ENCODE results near the gene KRT84. TPM values are rescaled to one million over a fixed set of nuclear protein-coding genes. Genes with fewer than 3 reads are reported as not detected.
"Not testable (repeated sequence)": the region's sequence is repeated elsewhere in the genome, so short reads cannot be mapped to it uniquely, and the experiment has no call there.

The KRT84 gene
- total RNA-seq, 4 donors from 2014 or later, result not detected

DNA sequence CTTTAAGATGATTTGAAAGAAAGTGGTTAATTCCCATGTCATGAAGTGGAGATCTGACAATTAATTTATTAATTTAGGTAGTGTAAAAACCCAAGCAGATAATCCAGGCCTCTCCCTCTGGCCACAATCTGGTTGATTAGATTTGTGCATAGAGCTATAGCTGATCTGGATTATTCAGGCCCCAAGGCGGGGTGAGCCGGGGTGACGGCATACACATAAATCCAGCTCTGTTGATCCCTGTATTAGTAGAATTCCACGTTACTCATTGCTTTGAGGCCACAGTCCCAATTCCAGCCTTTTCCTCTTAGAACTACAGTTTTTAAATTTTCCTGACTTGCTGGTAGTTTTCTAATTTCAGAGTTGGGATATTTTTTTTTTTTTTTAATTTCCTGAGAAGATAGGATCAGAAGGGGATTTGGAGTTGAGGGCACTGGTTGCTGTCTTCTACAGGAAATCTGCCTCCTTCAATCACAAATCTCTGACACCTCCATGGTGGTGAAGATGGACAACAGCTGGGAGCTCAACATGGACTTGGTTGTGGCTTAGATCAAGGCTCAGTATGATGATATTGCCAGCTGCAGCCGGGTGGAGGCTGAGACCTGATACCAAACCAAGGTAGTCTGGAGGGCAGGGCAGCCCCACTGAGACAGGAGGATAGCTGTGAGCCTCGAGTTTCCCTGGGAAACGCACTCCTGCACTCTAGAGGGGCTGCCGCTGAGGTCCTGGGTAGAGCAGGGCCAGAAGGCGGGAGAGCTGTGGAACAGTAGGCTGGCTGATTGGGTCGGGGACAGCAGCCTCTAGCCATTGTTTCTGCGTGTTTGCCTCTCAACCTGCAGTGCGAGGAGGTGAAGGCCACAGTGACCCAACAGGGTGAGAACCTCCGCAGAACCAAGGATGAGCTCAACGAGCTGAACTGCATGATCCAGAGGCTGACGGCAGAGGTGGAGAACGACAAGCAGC lies 37.6 kb downstream of the KRT84 start:
- no peak for TF ChIP-seq POLR2AphosphoS5 (IDR thresholded peaks at IDR 0.05)
- TF ChIP-seq, protein P1, sequence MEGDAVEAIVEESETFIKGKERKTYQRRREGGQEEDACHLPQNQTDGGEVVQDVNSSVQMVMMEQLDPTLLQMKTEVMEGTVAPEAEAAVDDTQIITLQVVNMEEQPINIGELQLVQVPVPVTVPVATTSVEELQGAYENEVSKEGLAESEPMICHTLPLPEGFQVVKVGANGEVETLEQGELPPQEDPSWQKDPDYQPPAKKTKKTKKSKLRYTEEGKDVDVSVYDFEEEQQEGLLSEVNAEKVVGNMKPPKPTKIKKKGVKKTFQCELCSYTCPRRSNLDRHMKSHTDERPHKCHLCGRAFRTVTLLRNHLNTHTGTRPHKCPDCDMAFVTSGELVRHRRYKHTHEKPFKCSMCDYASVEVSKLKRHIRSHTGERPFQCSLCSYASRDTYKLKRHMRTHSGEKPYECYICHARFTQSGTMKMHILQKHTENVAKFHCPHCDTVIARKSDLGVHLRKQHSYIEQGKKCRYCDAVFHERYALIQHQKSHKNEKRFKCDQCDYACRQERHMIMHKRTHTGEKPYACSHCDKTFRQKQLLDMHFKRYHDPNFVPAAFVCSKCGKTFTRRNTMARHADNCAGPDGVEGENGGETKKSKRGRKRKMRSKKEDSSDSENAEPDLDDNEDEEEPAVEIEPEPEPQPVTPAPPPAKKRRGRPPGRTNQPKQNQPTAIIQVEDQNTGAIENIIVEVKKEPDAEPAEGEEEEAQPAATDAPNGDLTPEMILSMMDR (IDR thresholded peaks at IDR 0.05), result no peak
- TF ChIP-seq POLR2A (IDR thresholded peaks at IDR 0.05; ENCODE audit: low read depth), result no peak
- no peak for TF ChIP-seq EP300 (IDR thresholded peaks at IDR 0.05)
- Histone ChIP-seq H3K4me3 (no peak overlapping the region), H3K9me3 (peaks cover 0 to 14% (median 12%) of the 10 kb centered on the region in 4 donors), H3K27me3 (peaks cover 0 to 10% (median 0%) of the 10 kb centered on the region in 4 donors), H3K4me1 (peaks cover 0 to 10% (median 0%) of the 10 kb centered on the region in 4 donors), H3K27ac (replicated peaks in 1 of 4) (no peak overlapping the region), H3K36me3 (no peaks in the 10 kb centered on the region)
- WGBS, result 68% methylated on average over 16 of the region's 16 CpGs
- DNase-seq (ENCODE audit: extremely low spot score), result no peak
- intact Hi-C loops (cut with DNase I), result no loop called here

DNA sequence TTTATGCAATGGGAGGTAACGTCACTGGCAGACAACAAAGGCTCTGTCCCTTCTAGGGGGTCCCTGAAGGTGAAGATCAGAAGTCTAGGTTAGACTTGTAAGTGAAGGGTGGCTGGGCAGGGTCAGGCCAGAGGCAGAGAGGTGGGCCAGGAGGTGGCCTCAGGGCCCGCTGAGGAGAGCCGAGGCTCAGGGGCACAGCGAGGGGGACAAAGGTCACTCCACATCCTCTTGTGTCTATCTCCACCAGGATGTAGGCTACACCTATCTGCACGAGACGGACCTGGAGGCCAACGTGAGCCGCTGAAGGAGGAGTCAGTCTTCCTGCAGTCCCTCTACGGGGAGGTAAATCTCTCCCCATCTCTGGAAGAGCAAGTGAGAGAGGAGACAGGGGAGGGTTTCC lies 38.4 kb downstream of the KRT84 start:
- no peaks in the 10 kb centered on the region for H3K36me3 ChIP-seq
- no peak overlapping the region for H3K4me3 ChIP-seq
- H3K9me3 ChIP-seq, result peaks cover 0 to 14% (median 12%) of the 10 kb centered on the region in 4 donors
- no peak overlapping the region for H3K27ac ChIP-seq (replicated peaks in 1 of 4)
- TF ChIP-seq, protein P1 (IDR thresholded peaks at IDR 0.05), result no peak
- TF ChIP-seq EP300 (IDR thresholded peaks at IDR 0.05) (no peak), POLR2AphosphoS5 (IDR thresholded peaks at IDR 0.05) (no peak), POLR2A (IDR thresholded peaks at IDR 0.05; ENCODE audit: low read depth) (no peak)
- DNase-seq (ENCODE audit: extremely low spot score), result no peak
- 62% methylated on average over 9 of the region's 9 CpGs for WGBS
- intact Hi-C loops (cut with DNase I), result no loop called here
- peaks cover 0 to 10% (median 0%) of the 10 kb centered on the region in 4 donors for H3K4me1 ChIP-seq
- peaks cover 0 to 10% (median 0%) of the 10 kb centered on the region in 4 donors for H3K27me3 ChIP-seq

GRCh38 chr12:52346593-52346992 lies 38.9 kb downstream of the KRT84 start:
- Histone ChIP-seq H3K27me3 (peaks cover 0 to 13% (median 0%) of the 10 kb centered on the region in 4 donors), H3K4me1 (peaks cover 0 to 9% (median 0%) of the 10 kb centered on the region in 4 donors), H3K27ac (replicated peaks in 1 of 4) (no peak overlapping the region), H3K36me3 (no peaks in the 10 kb centered on the region), H3K9me3 (peaks cover 0 to 14% (median 12%) of the 10 kb centered on the region in 4 donors), H3K4me3 (no peak overlapping the region)
- intact Hi-C loops (cut with DNase I), result no loop called here
- TF ChIP-seq POLR2AphosphoS5 (IDR thresholded peaks at IDR 0.05) (no peak), POLR2A (IDR thresholded peaks at IDR 0.05; ENCODE audit: low read depth) (no peak)
- 57% methylated on average over 4 of the region's 4 CpGs for WGBS
- no peak for DNase-seq (ENCODE audit: extremely low spot score)

GRCh38 chr12:52345041-52345440 lies 40.4 kb downstream of the KRT84 start:
- Histone ChIP-seq H3K27me3 (peaks cover 0 to 13% (median 0%) of the 10 kb centered on the region in 4 donors), H3K9me3 (peaks cover 0 to 14% (median 12%) of the 10 kb centered on the region in 4 donors)
- 89% methylated on average over 8 of the region's 8 CpGs for WGBS
- H3K4me3 ChIP-seq; H3K36me3 ChIP-seq; intact Hi-C loops (cut with DNase I); H3K27ac ChIP-seq (replicated peaks in 1 of 4); DNase-seq (ENCODE audit: extremely low spot score); H3K4me1 ChIP-seq: not testable (repeated sequence)

DNA sequence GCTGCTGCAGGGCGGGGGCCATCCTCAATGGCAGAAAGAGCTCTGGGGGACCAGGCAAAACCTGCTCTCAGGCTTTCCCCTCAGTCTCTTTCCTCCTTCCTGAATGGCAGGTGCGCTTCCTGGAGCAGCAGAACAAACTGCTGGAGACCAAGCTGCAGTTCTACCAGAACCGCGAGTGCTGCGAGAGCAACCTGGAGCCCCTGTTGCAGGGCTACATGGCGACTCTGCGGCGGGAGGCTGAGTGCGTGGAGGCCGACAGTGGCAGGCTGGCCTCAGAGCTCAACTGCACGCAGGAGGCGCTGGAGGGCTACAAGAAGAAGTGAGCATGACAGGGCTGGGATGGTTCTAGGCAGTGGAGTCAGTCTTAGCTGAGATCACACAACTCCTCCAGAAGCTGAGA lies 41.3 kb downstream of the KRT84 start:
- H3K27me3 ChIP-seq, result peaks cover 0 to 13% (median 0%) of the 10 kb centered on the region in 4 donors
- H3K27ac ChIP-seq (replicated peaks in 1 of 4), result no peak overlapping the region
- intact Hi-C loops (cut with DNase I), result no loop called here
- DNase-seq (ENCODE audit: extremely low spot score), result no peak
- H3K9me3 ChIP-seq, result peaks cover 0 to 14% (median 12%) of the 10 kb centered on the region in 4 donors
- no peaks in the 10 kb centered on the region for H3K36me3 ChIP-seq
- no peaks in the 10 kb centered on the region for H3K4me1 ChIP-seq
- WGBS, result 94% methylated on average over 12 of the region's 12 CpGs
- H3K4me3 ChIP-seq, result no peak overlapping the region
- no peak for TF ChIP-seq EP300 (IDR thresholded peaks at IDR 0.05)
- TF ChIP-seq POLR2A (IDR thresholded peaks at IDR 0.05; ENCODE audit: low read depth), result no peak
- TF ChIP-seq POLR2AphosphoS5 (IDR thresholded peaks at IDR 0.05), result no peak
- TF ChIP-seq, protein P1 (IDR thresholded peaks at IDR 0.05), result no peak
